Measurements from ENCODE around the gene SPEN. TPM values are rescaled to one million over a fixed set of nuclear protein-coding genes. Genes with fewer than 3 reads are reported as not detected.

SPEN gene
- polyA plus RNA-seq, 1 of the 3 experiments (the other 2 are of a cell fraction), result 6.1 TPM

GRCh38 chr1:15870421-15870820, 22.9 kb downstream of the SPEN start:
- no peak overlapping the region for H3K4me2 ChIP-seq
- no peak overlapping the region for H3K9ac ChIP-seq
- H3K79me2 ChIP-seq (ENCODE audit: insufficient read depth), result peaks cover 100% of the 10 kb centered on the region
- peaks cover 7% of the 10 kb centered on the region for H3F3A ChIP-seq (replicated peaks; ENCODE audit: insufficient read depth)
- no peaks in the 10 kb centered on the region for H3K9me2 ChIP-seq
- TF ChIP-seq ZBTB33 (IDR thresholded peaks at IDR 0.05; ENCODE audit: borderline replicate concordance, low read depth), result no peak
- TF ChIP-seq CHD2 (IDR thresholded peaks at IDR 0.05; ENCODE audit: low read length, partially characterized antibody), result no peak
- TF ChIP-seq GABPA (IDR thresholded peaks at IDR 0.05; ENCODE audit: low read depth), result no peak
- no peak for TF ChIP-seq SIN3A (IDR thresholded peaks at IDR 0.05; ENCODE audit: borderline replicate concordance, low read depth, low read length)
- no peak for TF ChIP-seq FOSL2 (IDR thresholded peaks at IDR 0.05; ENCODE audit: borderline replicate concordance, low read depth)
- no peak for TF ChIP-seq USF2 (IDR thresholded peaks at IDR 0.05; ENCODE audit: borderline replicate concordance, low read depth, low read length)
- no peak for TF ChIP-seq CTCF (IDR thresholded peaks at IDR 0.05)
- no peak for TF ChIP-seq FOXM1 (IDR thresholded peaks at IDR 0.05; ENCODE audit: low read depth)
- TF ChIP-seq JUND (IDR thresholded peaks at IDR 0.05), result no peak
- no peak for TF ChIP-seq TAF1 (IDR thresholded peaks at IDR 0.05; ENCODE audit: borderline replicate concordance, low read depth, low read length)
- TF ChIP-seq REST (IDR thresholded peaks at IDR 0.05; ENCODE audit: low read depth, low read length), result no peak
- TF ChIP-seq MXI1 (IDR thresholded peaks at IDR 0.05; ENCODE audit: low read depth, low read length), result no peak
- TF ChIP-seq PBX3 (IDR thresholded peaks at IDR 0.05), result no peak
- no peak for TF ChIP-seq IRF3 (IDR thresholded peaks at IDR 0.05; ENCODE audit: low read depth, low read length)
- TF ChIP-seq GATA2 (CRISPR knock-in tag; IDR thresholded peaks at IDR 0.05), result no peak
- TF ChIP-seq ELF1 (IDR thresholded peaks at IDR 0.05), result no peak
- TF ChIP-seq EP300 (IDR thresholded peaks at IDR 0.05; ENCODE audit: borderline replicate concordance in 1 of 2, low read depth in 1 of 2, low read length in 1 of 2), result no peak
- TF ChIP-seq MAX (IDR thresholded peaks at IDR 0.05; ENCODE audit: low read depth), result no peak
- no peaks in the 10 kb centered on the region for H3K27me3 ChIP-seq (ENCODE audit: insufficient read depth)
- H4K20me1 ChIP-seq (ENCODE audit: insufficient read depth), result peaks cover 59% of the 10 kb centered on the region
- POLR2A ChIA-PET, result no interaction called here
- no peak for DNase-seq
- CTCF ChIA-PET, result interaction anchor here (1.1 to 1.4 kb wide), 2 partner anchors 15 to 55 kb away, joined by 3 read pairs; no protein-coding TSS in a partner anchor
- H3K9me3 ChIP-seq, result no peaks in the 10 kb centered on the region
- H3K36me3 ChIP-seq (replicated peaks in 1 of 2; ENCODE audit: control insufficient read depth in 1 of 2, insufficient read depth in 2 of 2, low read length in 1 of 2), result peaks cover 17 to 22% of the 10 kb centered on the region in 2 experiments
- no peak overlapping the region for H3K4me3 ChIP-seq (ENCODE audit: low read depth in 2 of 2, low read length in 1 of 2)
- no peak overlapping the region for H3K27ac ChIP-seq (ENCODE audit: low read depth in 2 of 2, low read length in 1 of 2)
- H3K4me1 ChIP-seq (ENCODE audit: control insufficient read depth in 1 of 2, insufficient read depth in 2 of 2, low read depth in 1 of 2, low read length in 1 of 2), result peaks cover 0 to 19% of the 10 kb centered on the region in 2 experiments; a peak in 1 of 4 replicates
- WGBS (ENCODE audit: low lambda C conversion rate), result 74% methylated on average over 1 of the region's 1 CpG
- no peak overlapping the region for H2AFZ ChIP-seq (ENCODE audit: low read depth)
